Adrenal gland (tissue), 12 donors: Measurements from ENCODE around the gene TRAF7. TPM values are rescaled to one million over a fixed set of nuclear protein-coding genes. Genes with fewer than 3 reads are reported as not detected.
A peak's percentile ranks its signal among the peaks of the same experiment; 100 is the strongest.

Experiments
- DNase-seq, 7 donors: peaks; one replicate each; pipeline ENCODE4 v3.0.0-alpha.2; 2019 to 2020
- H3K27ac ChIP-seq, 5 donors: fragments of 200-600 bp; sonication (generic) in 4 of 5; 1 replicate in 3 of 5; 2 replicates in 2 of 5; pipeline versions ENCODE4 v1.5.1 to v1.8.0; 2016 to 2020; ENCODE audit warnings: mild to moderate bottlenecking in 1 of 5
- H3K27me3 ChIP-seq: fragments of 200-600 bp; 2 replicates; pipeline ENCODE4 v1.8.0; 2021
- H3K36me3 ChIP-seq, 2 donors: fragments of 200-600 bp; replicated peaks in 1 of 2; 1 replicate in 1 of 2; 2 replicates in 1 of 2; pipeline versions ENCODE4 v1.5.1 to v1.8.0; 2018 to 2022
- H3K4me1 ChIP-seq, 2 donors: fragments of 200-600 bp; replicated peaks in 1 of 2; 1 replicate in 1 of 2; 2 replicates in 1 of 2; pipeline versions ENCODE4 v1.5.1 to v1.8.0; 2018 to 2021
- H3K4me3 ChIP-seq, 4 donors: fragments of 200-600 bp; sonication (generic) in 3 of 4; one replicate each; pipeline ENCODE4 v1.5.1; 2016 to 2018
- H3K9me3 ChIP-seq, 3 donors: fragments of 200-600 bp; sonication (generic) in 1 of 3; replicated peaks in 1 of 3; 1 replicate in 2 of 3; 2 replicates in 1 of 3; pipeline versions ENCODE4 v1.5.1 to v1.8.0; 2016 to 2021
- POLR2A ChIP-seq, 2 donors: fragments of 450-650 bp; IDR thresholded peaks; one replicate each; pipeline ENCODE4 v1.6.1; 2017; ENCODE audit warnings: antibody characterized with exemption in 2 of 2, mild to moderate bottlenecking in 2 of 2, moderate library complexity in 1 of 2
- WGBS, 4 donors: extraction: QIAGEN DNeasy Blood & Tissue Kit in 2 of 4; methylation state at CpG; one replicate each; pipeline versions ENCODE4 v1.1.5 to v1.1.7; 2013 to 2017; 5-methylcytosine and 5-hydroxymethylcytosine counted together
- intact Hi-C, 2 donors: fragments of 100-400 bp; cut with DNase I; formaldehyde crosslinking; loops; one replicate each; pipeline versions ENCODE4 v1.14.1 to v1.15.0; 2022 to 2023
- polyA plus RNA-seq, 3 donors: library from polyadenylated mRNA; stranded (reverse); fragments of 200-250 nt in 2 of 3; fragments of 350-450 nt in 1 of 3; fragmentation: Illumina TruSeq in 1 of 3; extraction: RNeasy Lipid Tissue Mini Kit (QIAGEN cat#74804) in 1 of 3; gene quantifications; one replicate each; pipeline ENCODE4 v1.2.3, GENCODE V29; 2013 to 2014
- total RNA-seq, 9 donors: library from RNA; depleted of rRNA in 4 of 9; stranded (reverse); fragments of >200 nt in 4 of 9; fragments of 120-200 nt in 1 of 9; fragmentation: NEBNext Ultra II Directional in 1 of 9; extraction: Animal tissue kit (Norgen Biotek cat#: 25700) in 1 of 9; gene quantifications; one replicate each; pipeline versions ENCODE4 v1.1.0 to v1.2.4, GENCODE V29; 2013 to 2023
- TF ChIP-seq, protein P1 (sequence below), 6 experiments: fragments of 450-650 bp in 4 of 6; fragments of 200-600 bp in 2 of 6; sonication (generic) in 1 of 6; IDR thresholded peaks; 1 replicate in 5 of 6; 2 replicates in 1 of 6; pipeline versions ENCODE4 v1.5.1 to v1.8.0; 2016 to 2021; ENCODE audit warnings: antibody characterized with exemption in 6 of 6, mild to moderate bottlenecking in 2 of 6, moderate library complexity in 1 of 6
- donor health status: healthy with polysubstance abuse.
- donor health status: Bipolar disorder and iron deficiency.
- donor health status: DM: yes; HTN: yes; CAD: no.
- donor health status: DM: no; HTN: no; CAD: no.
- donor health status: DM: no; HTN: no; CAD: no.
- donor health status: DM: yes; HTN: yes; CAD: no.

The TRAF7 gene
- total and polyA plus RNA-seq, 12 donors = 21.0 to 129 (median 52.2) TPM

DNA sequence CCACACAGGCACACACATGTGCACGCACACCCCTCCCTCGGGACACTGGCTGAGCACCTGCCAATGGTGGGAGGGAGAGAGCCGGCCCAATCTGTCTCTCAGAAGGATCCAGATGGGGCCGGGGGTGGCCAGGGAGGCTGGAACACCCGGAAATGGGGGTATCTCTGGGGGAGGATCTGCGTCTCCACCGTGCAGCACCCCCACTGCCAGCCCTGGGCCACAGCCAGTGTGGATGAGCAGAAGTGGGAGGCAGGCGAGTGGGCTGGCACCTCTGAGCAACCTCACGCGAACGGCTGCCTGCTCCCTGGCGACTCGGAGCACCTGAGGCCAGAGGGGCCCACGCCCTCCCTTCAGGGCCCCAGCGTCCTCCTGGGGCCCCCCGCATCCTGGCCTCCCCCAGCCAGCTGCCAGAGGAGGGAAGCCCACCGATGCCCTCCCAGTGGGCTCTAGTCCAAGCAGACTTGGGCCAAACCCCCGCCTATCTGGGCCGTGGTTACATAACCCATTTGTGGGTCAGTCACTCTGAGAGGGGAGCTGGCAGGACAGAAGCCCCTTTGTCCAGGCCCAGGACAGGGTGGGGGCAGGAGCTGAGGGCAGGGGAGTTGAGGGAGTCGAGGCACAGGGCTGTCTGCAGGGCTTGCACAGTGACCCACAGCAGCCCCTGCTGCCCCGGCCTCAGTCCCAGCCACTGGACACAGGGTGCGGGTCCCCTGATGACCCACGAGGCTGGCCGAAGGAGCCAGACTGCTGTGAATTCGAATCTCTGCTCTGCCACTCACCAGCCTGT is 35.3 kb downstream of the TRAF7 start:
- H3K27ac ChIP-seq = no peak overlapping the region
- H3K4me1 ChIP-seq = peaks cover 0 to 6% of the 10 kb centered on the region in 2 donors
- TF ChIP-seq, protein P1, sequence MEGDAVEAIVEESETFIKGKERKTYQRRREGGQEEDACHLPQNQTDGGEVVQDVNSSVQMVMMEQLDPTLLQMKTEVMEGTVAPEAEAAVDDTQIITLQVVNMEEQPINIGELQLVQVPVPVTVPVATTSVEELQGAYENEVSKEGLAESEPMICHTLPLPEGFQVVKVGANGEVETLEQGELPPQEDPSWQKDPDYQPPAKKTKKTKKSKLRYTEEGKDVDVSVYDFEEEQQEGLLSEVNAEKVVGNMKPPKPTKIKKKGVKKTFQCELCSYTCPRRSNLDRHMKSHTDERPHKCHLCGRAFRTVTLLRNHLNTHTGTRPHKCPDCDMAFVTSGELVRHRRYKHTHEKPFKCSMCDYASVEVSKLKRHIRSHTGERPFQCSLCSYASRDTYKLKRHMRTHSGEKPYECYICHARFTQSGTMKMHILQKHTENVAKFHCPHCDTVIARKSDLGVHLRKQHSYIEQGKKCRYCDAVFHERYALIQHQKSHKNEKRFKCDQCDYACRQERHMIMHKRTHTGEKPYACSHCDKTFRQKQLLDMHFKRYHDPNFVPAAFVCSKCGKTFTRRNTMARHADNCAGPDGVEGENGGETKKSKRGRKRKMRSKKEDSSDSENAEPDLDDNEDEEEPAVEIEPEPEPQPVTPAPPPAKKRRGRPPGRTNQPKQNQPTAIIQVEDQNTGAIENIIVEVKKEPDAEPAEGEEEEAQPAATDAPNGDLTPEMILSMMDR (IDR thresholded peaks at IDR 0.05) = no peak
- TF ChIP-seq POLR2A (IDR thresholded peaks at IDR 0.05) = no peak
- WGBS, 4 donors = 65 to 85% (median 79%) methylated on average over 5 to 25 of the region's 25 CpGs
- H3K9me3 ChIP-seq = no peaks in the 10 kb centered on the region
- no peak overlapping the region for H3K4me3 ChIP-seq
- intact Hi-C loops = no loop called here
- H3K27me3 ChIP-seq = peaks cover 13% of the 10 kb centered on the region
- DNase-seq = no peak
- H3K36me3 ChIP-seq = no peaks in the 10 kb centered on the region

GRCh38 chr16:2191446-2191706 is 35.8 kb downstream of the TRAF7 start:
- Histone ChIP-seq H3K27me3 (peaks cover 14% of the 10 kb centered on the region), H3K9me3 (no peaks in the 10 kb centered on the region), H3K4me1 (peaks cover 0 to 8% of the 10 kb centered on the region in 2 donors), H3K36me3 (no peaks in the 10 kb centered on the region), H3K27ac (no peak overlapping the region), H3K4me3 (no peak overlapping the region)
- TF ChIP-seq POLR2A (IDR thresholded peaks at IDR 0.05) = no peak
- TF ChIP-seq, protein P1 (IDR thresholded peaks at IDR 0.05) = no peak
- intact Hi-C loops = no loop called here
- 87 to 91% (median 88%) methylated on average over 10 to 11 of the region's 11 CpGs for WGBS, 4 donors
- no peak for DNase-seq

- intact Hi-C loops = no loop called here
- Histone ChIP-seq H3K36me3 (no peaks in the 10 kb centered on the region), H3K9me3 (no peaks in the 10 kb centered on the region), H3K4me3 (no peak overlapping the region), H3K27me3 (peaks cover 14% of the 10 kb centered on the region), H3K27ac (no peak overlapping the region), H3K4me1 (peaks cover 0 to 8% of the 10 kb centered on the region in 2 donors)
- peak in 5 of 7 donors; percentile 49 to 75 (median 51) for DNase-seq
- no peak for TF ChIP-seq POLR2A (IDR thresholded peaks at IDR 0.05)
- TF ChIP-seq, protein P1 (IDR thresholded peaks at IDR 0.05) = no peak
- 17 to 30% (median 24%) methylated on average over 8 to 16 of the region's 16 CpGs for WGBS, 4 donors
These were observed 38.7 kb downstream of the TRAF7 start for GRCh38 chr16:2194166-2194834.

DNA sequence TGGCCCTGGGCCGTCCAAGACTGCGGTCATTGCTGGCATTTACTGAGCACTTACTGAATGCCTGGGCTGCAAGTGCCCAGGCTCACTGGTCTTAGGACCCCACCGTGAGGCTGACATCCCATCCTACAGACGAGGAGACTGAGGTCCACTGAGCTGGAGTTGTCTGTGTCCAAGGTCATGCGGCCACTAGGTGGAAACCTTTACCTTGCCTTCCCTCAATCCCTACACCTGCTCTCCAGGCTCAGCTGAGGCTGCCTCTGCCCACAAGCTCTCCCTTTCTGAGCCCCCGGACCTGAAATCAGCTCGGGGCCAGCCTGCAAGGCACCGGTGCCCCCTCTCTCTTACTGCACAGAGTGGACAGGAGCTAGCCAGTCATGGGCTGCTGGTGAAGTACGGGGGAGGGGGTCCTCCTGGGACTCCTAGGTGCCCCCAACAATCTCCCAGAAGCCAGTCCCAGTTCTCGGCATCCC is 39.3 kb downstream of the TRAF7 start:
- Histone ChIP-seq H3K36me3 (no peaks in the 10 kb centered on the region), H3K4me1 (peaks cover 0 to 8% of the 10 kb centered on the region in 2 donors), H3K27me3 (peaks cover 14% of the 10 kb centered on the region), H3K4me3 (no peak overlapping the region), H3K9me3 (no peaks in the 10 kb centered on the region), H3K27ac (no peak overlapping the region)
- TF ChIP-seq POLR2A (IDR thresholded peaks at IDR 0.05) = no peak
- TF ChIP-seq, protein P1 (IDR thresholded peaks at IDR 0.05) = peak in 4 of 6 experiments; percentile 9 to 42 (median 24)
- intact Hi-C loops = no loop called here
- no peak for DNase-seq
- 27 to 38% (median 36%) methylated on average over 7 to 10 of the region's 10 CpGs for WGBS, 4 donors
